Activated CD4-positive, alpha-beta memory T cell treated with anti-CD3 and anti-CD28 coated beads for 36 hours (primary cell): ENCODE results near the gene AMT. TPM values are rescaled to one million over a fixed set of nuclear protein-coding genes. Genes with fewer than 3 reads are reported as not detected.

ENCODE experiments used
- CTCF ChIA-PET: fragments of 350-600 bp; sonication (Branson Sonifier 250); formaldehyde crosslinking; loops from one replicate; lab custom pipeline; 2021; ENCODE audit warnings: antibody characterized with exemption, inconsistent platforms; lab: Charles Lee
- POLR2A ChIA-PET: fragments of 350-600 bp; sonication (Branson Sonifier 250); formaldehyde crosslinking; loops from one replicate; lab custom pipeline; 2021; ENCODE audit warnings: antibody characterized with exemption; lab: Charles Lee
- DNase-seq: peaks from one replicate; pipeline ENCODE4 v3.0.0-alpha.2; 2020
- H3K27ac Mint-ChIP-seq: one replicate; pipeline ENCODE4 v1.8.0; 2021; ENCODE audit warnings: mixed read lengths
- H3K27me3 Mint-ChIP-seq: one replicate; pipeline ENCODE4 v1.8.0; 2021; ENCODE audit warnings: mixed read lengths
- H3K36me3 Mint-ChIP-seq: one replicate; pipeline ENCODE4 v1.8.0; 2021; ENCODE audit warnings: mixed read lengths
- H3K4me1 Mint-ChIP-seq: one replicate; pipeline ENCODE4 v1.8.0; 2021; ENCODE audit warnings: low read depth, mixed read lengths
- H3K4me3 Mint-ChIP-seq: one replicate; pipeline ENCODE4 v1.8.0; 2021; ENCODE audit warnings: mild to moderate bottlenecking, mixed read lengths
- H3K9me3 Mint-ChIP-seq: one replicate; pipeline ENCODE4 v1.8.0; 2021; ENCODE audit warnings: mixed read lengths
- intact Hi-C: fragments of 100-400 bp; cut with micrococcal nuclease; formaldehyde crosslinking; loops from one replicate; pipeline ENCODE4 v1.15.1; 2023
- total RNA-seq, 2 experiments: library from RNA; stranded (reverse); gene quantifications; one replicate each; pipeline ENCODE4 v1.2.3, GENCODE V29; 2021

The AMT gene
- total RNA-seq, 2 experiments from 2014 or later: 2.4 to 2.6 TPM

GRCh38 chr3:49386056-49386756, 36.1 kb downstream of the AMT start:
- no peaks in the 10 kb centered on the region for H3K9me3 Mint-ChIP-seq
- H3K4me3 Mint-ChIP-seq: no peak overlapping the region
- POLR2A ChIA-PET: no interaction called here
- H3K36me3 Mint-ChIP-seq: peaks cover 9% of the 10 kb centered on the region
- CTCF ChIA-PET: no interaction called here
- H3K27ac Mint-ChIP-seq: peak overlapping the region; percentile 10
- H3K4me1 Mint-ChIP-seq: peaks cover 47% of the 10 kb centered on the region
- no peaks in the 10 kb centered on the region for H3K27me3 Mint-ChIP-seq
- DNase-seq: no peak
- intact Hi-C loops: no loop called here

DNA sequence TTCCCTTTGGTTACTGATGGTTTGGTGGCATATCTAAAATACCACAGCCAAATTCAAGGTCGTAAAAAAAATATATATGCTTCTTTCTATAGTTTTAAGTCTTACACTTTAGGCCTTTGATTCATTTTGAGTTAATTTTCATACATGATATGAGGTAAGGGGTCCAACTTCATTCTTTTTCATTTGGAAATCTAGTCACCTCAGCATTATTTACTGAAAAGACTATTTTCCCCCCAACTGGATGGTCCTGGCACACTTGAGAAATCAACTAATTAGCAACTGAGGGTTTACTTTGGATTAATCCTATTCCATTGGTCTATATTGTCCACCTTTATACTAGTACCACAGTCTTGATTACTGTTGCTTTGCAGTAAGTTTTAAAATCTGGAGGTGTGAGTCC, 36.7 kb downstream of the AMT start:
- no peaks in the 10 kb centered on the region for H3K9me3 Mint-ChIP-seq
- peaks cover 47% of the 10 kb centered on the region for H3K4me1 Mint-ChIP-seq
- H3K36me3 Mint-ChIP-seq: peaks cover 9% of the 10 kb centered on the region
- DNase-seq: no peak
- no peak overlapping the region for H3K27ac Mint-ChIP-seq
- H3K4me3 Mint-ChIP-seq: no peak overlapping the region
- intact Hi-C loops: no loop called here
- CTCF ChIA-PET: no interaction called here
- POLR2A ChIA-PET: no interaction called here
- H3K27me3 Mint-ChIP-seq: no peaks in the 10 kb centered on the region

GRCh38 chr3:49383387-49383786, 38.9 kb downstream of the AMT start:
- CTCF ChIA-PET: no interaction called here
- POLR2A ChIA-PET: no interaction called here

GRCh38 chr3:49378249-49378895, 43.9 kb downstream of the AMT start:
- CTCF ChIA-PET: interaction anchor here (1.5 kb wide), 1 partner anchor 71 kb away, joined by 4 read pairs; no protein-coding TSS in a partner anchor
- Mint-ChIP-seq H3K4me1 (peaks cover 36% of the 10 kb centered on the region), H3K4me3 (no peak overlapping the region), H3K27ac (peak overlapping the region; percentile 80), H3K9me3 (no peaks in the 10 kb centered on the region), H3K27me3 (no peaks in the 10 kb centered on the region), H3K36me3 (peaks cover 20% of the 10 kb centered on the region)
- POLR2A ChIA-PET: interaction anchor here (0.9 to 1.1 kb wide), 2 partner anchors 18 to 38 kb away, joined by 3 to 6 read pairs; partner anchors contain the start of gene USP4
- DNase-seq: no peak
- intact Hi-C loops: no loop called here

More at GRCh38 chr3:49383387-49383786, 38.9 kb downstream of the AMT start:
- H3K27me3 Mint-ChIP-seq: no peaks in the 10 kb centered on the region
- peaks cover 8% of the 10 kb centered on the region for H3K36me3 Mint-ChIP-seq
- no peak overlapping the region for H3K27ac Mint-ChIP-seq
- intact Hi-C loops: no loop called here
- peaks cover 57% of the 10 kb centered on the region for H3K4me1 Mint-ChIP-seq
- no peak for DNase-seq
- no peak overlapping the region for H3K4me3 Mint-ChIP-seq
- H3K9me3 Mint-ChIP-seq: no peaks in the 10 kb centered on the region

GRCh38 chr3:49377483-49377882, 44.8 kb downstream of the AMT start:
- Mint-ChIP-seq H3K36me3 (peaks cover 28% of the 10 kb centered on the region), H3K9me3 (no peaks in the 10 kb centered on the region), H3K27me3 (no peaks in the 10 kb centered on the region), H3K4me3 (no peak overlapping the region), H3K4me1 (peaks cover 34% of the 10 kb centered on the region), H3K27ac (peak overlapping the region; percentile 79)
- CTCF ChIA-PET: interaction anchor here (1.5 kb wide), 1 partner anchor 72 kb away, joined by 4 read pairs; no protein-coding TSS in a partner anchor
- intact Hi-C loops: loop anchor here (1.0 to 2.0 kb wide), 2 partner anchors 33 to 37 kb away; partner anchors contain the start of genes RHOA and USP4
- peak; percentile 87 for DNase-seq
- POLR2A ChIA-PET: interaction anchor here (0.7 to 1.1 kb wide), 4 partner anchors 10 to 37 kb away, joined by 3 to 6 read pairs (median 3); partner anchors contain the start of genes RHOA, TCTA and USP4

DNA sequence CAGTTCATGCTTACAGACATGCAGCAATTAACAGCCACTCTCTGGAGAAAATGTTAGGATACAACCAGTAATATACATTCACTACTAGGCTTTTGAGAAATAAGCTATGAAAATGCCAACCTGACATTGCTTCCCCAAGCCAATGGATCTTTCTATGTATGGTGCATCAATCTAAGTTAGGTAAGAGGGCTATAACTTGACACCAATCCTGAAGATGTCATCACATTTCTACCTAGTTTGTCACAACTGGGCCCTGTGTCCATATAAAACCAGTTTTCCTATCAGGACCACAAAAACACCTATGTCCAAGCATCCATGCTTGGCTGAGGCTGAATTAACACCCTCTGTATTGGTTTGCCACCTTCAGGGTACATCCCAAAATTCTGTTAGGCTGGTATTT, 50.3 kb downstream of the AMT start:
- Mint-ChIP-seq H3K27me3 (no peaks in the 10 kb centered on the region), H3K4me1 (peaks cover 18% of the 10 kb centered on the region), H3K4me3 (no peak overlapping the region), H3K36me3 (peaks cover 44% of the 10 kb centered on the region), H3K9me3 (no peaks in the 10 kb centered on the region), H3K27ac (peak overlapping the region; percentile 71)
- CTCF ChIA-PET: interaction anchor here (0.6 kb wide), 1 partner anchor 21 kb away, joined by 3 read pairs; no protein-coding TSS in a partner anchor
- POLR2A ChIA-PET: no interaction called here
- intact Hi-C loops: no loop called here
- DNase-seq: no peak

DNA sequence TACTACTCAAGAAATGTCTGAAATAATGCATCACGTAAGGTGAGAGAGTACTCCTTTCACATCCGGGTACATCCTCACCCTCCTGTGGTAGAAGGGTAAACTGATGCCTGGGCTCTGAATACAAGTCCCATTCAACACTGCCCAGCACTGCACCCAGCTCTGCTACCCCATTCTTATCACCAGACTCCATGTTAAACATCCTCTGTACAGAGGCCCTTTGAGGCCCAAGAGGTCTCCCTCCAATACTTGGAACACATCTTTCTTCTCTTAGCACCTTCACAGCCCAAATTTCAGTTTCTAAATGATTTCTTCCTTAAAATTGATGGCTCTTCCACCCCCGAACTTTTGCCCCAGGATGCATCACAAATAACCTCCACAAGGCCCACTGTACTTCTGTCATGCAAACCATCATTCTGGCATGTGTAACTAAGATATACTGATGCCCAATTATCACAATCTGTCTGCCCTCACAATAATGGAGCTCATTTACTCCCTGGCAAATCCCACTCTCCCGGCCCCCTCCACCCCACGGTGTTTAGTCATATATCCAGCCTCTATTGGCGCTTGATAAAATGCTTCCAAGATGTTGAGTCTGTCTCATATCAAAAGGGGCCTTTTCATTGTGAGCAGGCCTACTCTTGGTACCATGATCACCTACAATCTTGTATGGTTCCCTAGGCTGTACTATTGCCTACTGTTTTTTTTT, 51.5 kb downstream of the AMT start:
- ChIA-PET CTCF (interaction anchor here (1.0 kb wide), 1 partner anchor 79 kb away, joined by 4 read pairs; no protein-coding TSS in a partner anchor), POLR2A (interaction anchor here (2.6 kb wide), 1 partner anchor 12 kb away, joined by 8 read pairs; no protein-coding TSS in a partner anchor)
- H3K4me3 Mint-ChIP-seq: no peak overlapping the region
- H3K9me3 Mint-ChIP-seq: no peaks in the 10 kb centered on the region
- peak overlapping the region; percentile 59 for H3K27ac Mint-ChIP-seq
- intact Hi-C loops: no loop called here
- no peak for DNase-seq
- H3K27me3 Mint-ChIP-seq: no peaks in the 10 kb centered on the region
- peaks cover 14% of the 10 kb centered on the region for H3K4me1 Mint-ChIP-seq
- peaks cover 55% of the 10 kb centered on the region for H3K36me3 Mint-ChIP-seq

Other genes with a start within 250 kb of the AMT start
- 1 to 10 TPM; 2.8 to 3.0 TPM for gene C3orf62, start 145.2 kb downstream of the AMT start, total RNA-seq
- gene USP4, start 82.4 kb downstream of the AMT start, total RNA-seq: 10 to 100 TPM; 79.4 to 79.7 TPM
- gene GPX1, start 64.1 kb downstream of the AMT start, total RNA-seq: 100 to 1,000 TPM; 176 to 177 TPM
- 100 to 1,000 TPM; 497 to 514 TPM for gene RHOA, start 10.5 kb downstream of the AMT start, total RNA-seq
- gene TCTA, start 10.1 kb downstream of the AMT start, total RNA-seq: 10 to 100 TPM in 1 of 2 experiments, 1 to 10 TPM in 1; 9.5 to 10.9 TPM
- gene NICN1, start 6.9 kb upstream of the AMT start, total RNA-seq: 10 to 100 TPM; 12.0 to 12.8 TPM
- 1 to 10 TPM; 9.4 to 9.6 TPM for gene DAG1, start 47.8 kb upstream of the AMT start, total RNA-seq
- gene BSN, start 132.0 kb upstream of the AMT start, total RNA-seq: under 1 TPM; 0.05 to 0.07 TPM